Globus pallidus (tissue), 1 donor: ENCODE measurements around the gene NPW.

Experiments
- DNase-seq: peaks from one replicate; pipeline ENCODE4 v3.0.0-alpha.2; 2015; ENCODE audit warnings: low spot score

The NPW gene

DNA sequence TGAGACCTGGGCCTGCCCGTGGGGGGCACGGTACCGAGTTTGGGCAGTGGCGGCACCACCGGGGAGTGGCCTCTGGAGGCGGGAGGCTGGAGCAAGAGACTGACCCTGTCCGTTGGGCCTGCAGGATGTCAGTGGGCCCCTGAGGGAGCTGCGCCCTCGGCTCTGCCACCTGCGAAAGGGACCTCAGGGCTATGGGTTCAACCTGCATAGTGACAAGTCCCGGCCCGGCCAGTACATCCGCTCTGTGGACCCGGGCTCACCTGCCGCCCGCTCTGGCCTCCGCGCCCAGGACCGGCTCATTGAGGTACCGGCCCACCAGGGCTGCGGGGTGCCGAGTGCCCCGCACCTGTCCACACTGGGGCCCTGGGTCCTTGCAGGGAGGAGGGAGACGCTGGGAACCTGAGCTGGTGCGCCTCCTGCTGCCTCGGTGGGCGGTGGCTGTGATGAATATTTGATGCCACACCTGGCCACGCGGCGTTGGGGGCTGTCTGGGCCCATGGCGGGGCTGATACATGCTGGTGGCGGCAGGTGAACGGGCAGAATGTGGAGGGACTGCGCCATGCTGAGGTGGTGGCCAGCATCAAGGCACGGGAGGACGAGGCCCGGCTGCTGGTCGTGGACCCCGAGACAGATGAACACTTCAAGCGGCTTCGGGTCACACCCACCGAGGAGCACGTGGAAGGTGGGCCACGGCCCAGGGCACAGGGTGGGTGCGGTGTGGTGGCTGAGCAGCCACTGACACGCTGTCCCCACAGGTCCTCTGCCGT, 16.8 kb downstream of the NPW start:
- no peak for DNase-seq

DNA sequence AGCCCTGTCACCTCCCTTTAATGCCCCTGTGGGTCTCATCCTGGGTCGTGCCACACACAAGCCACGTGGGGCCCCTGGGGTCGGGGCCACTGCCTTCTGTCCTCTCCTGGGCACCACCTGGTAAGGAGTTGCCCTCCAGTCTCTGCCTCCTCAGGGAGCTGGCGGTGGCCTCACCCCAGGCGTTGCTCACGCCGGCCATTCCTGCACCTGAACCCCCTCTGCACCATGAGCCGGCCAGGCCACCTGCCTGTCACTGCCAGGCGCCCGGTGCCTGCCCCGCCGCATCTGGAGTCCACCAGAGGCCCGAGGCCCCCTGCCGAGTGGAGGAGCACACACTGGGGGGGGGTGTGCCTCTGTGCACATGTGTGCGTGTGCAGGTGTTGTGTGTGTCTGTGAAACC, 17.5 kb downstream of the NPW start:
- DNase-seq, result no peak

DNA sequence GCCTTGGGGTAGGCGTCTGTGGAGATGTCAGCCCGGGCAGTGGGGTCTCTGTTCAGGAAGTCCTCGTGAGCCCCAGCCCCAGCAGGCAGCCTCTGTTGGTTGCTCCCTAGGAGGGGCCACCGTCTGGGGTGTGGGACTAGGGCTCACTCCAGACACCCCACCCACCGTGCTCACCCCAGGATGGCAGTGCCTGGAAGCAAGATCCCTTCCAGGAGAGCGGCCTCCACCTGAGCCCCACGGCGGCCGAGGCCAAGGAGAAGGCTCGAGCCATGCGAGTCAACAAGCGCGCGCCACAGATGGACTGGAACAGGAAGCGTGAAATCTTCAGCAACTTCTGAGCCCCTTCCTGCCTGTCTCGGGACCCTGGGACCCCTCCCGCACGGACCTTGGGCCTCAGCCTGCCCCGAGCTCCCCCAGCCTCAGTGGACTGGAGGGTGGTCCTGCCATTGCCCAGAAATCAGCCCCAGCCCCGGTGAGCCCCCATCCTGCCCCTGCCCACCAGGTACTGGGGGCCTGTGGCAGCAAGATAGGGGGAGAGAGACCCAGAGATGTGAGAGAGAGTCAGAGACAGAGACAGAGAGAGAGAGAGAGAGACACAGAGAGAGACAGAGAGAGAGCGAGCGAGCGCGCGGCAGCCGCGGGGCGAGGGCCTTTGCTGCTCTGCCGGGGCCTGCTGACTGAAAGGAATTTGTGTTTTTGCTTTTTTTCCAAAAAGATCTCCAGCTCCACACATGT, 18.2 kb downstream of the NPW start:
- DNase-seq, result no peak

DNA sequence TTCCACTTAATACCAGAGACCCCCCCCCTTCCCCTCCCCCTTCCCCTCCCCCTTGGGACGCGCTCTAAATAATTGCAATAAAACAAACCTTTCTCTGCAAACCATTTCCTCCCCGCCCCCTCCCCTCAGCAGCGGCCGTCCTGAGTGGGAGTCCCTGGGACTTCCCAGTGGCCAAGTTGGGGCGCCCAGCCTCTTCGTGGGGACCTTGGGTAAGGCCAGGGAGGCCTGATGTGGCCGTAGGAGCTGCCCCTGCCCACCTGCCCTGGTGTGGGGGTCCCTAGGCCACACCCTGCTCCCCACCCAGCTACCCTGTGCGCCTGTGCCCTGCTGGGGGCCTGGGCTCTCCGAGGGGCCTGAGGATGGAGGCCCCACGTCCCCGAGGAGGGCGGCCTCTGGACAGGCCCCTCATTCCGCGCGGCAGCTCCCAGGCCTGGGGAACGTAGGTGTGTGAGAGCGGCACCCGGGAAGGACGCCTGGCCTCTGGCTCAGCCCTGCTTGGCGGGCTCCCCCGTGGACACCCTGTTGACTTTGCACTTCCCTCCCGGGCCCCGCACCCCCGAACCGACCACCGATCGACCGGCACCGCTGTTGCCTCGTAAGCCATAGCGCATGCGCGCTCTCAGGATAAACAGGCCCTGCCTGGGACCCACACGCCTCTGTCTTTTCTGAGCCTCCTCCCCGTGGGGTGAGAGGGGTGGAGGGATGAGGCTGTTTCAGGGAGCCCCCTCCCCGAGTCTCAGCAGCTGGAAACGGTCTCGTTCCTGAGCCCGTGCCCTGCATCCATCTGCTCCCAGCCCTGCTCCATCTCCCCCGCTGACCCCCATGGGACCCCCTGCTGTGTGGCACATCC, 19.0 kb downstream of the NPW start:
- DNase-seq, result no peak

DNA sequence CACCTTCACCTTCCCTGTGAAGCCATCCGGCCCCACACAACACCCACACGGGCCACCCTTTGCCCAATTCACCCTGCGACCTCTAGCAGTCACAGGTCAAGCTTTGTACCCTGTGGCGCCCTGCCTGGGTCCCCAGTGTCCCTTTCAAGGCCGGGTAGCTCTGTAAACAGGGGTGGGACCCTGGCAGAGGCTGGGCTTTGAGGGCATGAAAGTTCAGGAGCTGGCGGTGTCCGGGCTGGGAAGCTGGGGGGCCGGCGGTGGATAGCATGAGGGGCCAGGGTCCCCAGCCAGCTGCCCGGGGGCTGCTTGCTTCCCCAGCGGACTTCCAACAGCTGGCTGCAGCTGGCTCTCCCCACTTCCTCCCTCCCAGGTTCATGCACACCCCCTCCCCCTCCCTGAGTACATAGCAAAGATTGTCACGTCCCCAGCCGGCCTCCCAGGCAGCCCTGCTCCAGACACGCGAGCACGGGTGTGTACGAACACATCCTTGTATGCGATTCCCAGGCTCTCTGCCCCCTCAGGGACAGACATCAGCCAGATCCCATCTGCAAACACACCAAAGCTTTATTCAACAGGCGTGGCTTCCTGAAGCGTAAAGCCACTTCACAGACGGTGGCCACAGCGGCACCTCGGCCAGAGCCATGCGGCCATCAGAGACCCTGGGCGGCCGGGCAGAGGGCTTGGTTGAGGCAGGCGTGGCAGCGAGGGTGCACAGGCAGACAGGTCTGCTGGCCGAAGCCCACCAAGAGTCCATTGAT, 19.9 kb downstream of the NPW start:
- no peak for DNase-seq

GRCh38 chr16:2040041-2040786, 20.6 kb downstream of the NPW start:
- DNase-seq, result no peak

DNA sequence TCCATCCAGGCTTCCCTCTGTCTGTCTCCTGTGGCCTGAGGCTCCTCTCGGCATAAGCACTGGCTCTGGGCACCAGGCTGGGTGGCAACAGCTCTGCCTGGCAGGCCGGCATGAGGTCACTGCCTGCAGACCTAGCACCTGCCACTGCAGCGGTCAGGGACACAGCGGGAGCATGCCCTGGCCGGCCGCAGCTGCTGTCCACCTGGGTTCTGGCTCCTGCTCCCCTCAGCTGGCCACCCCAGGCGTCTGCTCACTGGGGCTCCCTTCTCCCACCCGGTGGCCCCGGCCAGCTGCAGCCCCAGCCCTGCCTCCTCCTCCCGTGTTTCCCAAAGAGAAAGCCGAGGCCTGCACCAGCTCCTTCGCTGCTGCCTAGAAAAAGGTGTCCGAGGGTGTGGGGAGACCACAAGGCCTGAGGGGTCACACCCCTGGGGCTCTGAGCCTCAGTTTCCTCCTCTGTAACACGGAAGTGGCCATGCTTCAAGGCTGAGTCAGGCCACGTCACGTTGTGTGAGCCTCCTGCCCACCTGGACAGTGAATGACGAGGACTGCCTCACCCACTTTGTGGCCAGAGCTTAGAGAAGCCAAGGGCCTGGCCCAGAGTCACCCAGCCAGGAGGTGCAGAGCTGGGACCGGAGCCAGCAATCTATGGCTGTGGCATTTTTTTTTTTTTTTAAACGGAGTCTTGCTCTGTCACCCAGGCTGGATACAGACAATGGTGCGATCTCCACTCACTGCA, 21.4 kb downstream of the NPW start:
- DNase-seq, result no peak

- DNase-seq, result no peak
These were observed 22.8 kb downstream of the NPW start for GRCh38 chr16:2042171-2042985.

GRCh38 chr16:2042986-2043666, 23.5 kb downstream of the NPW start:
- no peak for DNase-seq

GRCh38 chr16:2043667-2044451, 24.3 kb downstream of the NPW start:
- no peak for DNase-seq

DNA sequence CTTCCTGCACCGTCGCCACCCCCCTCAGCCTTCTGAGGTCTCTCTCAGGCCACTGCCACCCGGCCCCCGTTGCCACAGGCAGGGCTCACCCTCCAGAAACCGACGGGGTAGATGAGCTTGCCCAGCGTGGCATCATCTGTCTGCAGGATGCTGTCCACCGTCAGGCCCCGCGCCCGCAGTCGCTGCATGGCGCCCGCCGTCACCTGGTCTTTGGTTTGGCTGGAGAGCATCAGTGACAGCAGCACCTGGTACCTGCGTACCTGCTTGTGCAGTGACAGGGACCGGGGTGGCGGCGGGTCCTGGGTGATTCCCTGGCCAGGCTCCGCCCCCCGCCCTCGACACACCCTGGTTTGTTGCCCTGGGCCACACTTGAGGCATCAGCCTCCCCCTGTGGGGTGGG, 25.0 kb downstream of the NPW start:
- DNase-seq, result no peak

DNA sequence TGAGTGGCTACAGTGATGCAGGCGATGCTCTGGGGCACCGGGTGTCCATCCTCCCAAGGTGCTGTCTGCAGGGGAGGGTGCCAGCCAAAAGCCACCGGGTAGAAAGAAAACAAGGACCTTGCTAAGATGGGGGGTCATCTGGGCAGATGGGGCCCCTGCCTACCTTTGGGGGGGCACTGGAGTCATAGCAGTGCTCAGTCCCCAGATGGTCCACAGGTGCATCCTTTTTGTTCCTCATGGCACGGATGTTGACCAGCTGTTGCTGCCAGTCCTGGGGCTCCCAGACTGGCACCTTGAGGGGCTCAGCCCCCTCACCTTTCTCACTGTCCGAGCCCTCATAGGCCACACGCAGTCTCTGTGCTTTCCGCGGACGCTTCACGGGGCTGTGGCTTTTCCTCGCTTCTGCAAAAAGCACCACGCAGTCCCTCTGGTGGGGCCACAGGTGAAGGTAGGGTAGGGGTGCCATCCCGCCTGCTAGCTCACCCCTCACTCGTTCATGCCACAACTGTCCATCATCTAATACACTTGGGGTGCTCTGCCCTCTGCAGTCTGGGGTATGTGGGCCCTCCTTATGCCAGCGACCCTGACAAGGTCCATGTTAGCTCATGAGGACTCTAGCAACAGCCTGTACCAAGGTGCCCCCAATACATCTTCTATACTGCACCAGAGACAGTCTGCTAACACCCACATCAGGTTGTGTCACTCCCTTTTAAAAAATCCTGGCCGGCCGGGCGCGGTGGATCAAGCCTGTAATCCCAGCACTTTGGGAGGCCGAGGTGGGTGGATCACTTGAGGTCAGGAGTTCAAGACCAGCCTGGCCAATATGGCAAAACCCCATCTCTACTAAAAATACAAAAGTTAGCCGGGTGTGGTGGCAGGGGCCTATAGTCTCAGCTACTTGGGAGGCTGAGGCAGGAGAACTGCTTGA, 26.6 kb downstream of the NPW start:
- no peak for DNase-seq

- no peak for DNase-seq
These were observed 27.3 kb downstream of the NPW start for GRCh38 chr16:2046893-2047329.

GRCh38 chr16:2047330-2048115, 27.9 kb downstream of the NPW start, which contains the start of the genes NTHL1 and TSC2:
TSS of gene NTHL1 (minus strand) at chr16:2047834. CDS start at chr16:2047823, 11 bp downstream.
TSS of gene TSC2 (plus strand) at chr16:2047985. CDS start at chr16:2048616, 631 bp downstream.
- peak; percentile 96 for DNase-seq

GRCh38 chr16:2048116-2048543, 28.5 kb downstream of the NPW start:
- DNase-seq, result no peak

DNA sequence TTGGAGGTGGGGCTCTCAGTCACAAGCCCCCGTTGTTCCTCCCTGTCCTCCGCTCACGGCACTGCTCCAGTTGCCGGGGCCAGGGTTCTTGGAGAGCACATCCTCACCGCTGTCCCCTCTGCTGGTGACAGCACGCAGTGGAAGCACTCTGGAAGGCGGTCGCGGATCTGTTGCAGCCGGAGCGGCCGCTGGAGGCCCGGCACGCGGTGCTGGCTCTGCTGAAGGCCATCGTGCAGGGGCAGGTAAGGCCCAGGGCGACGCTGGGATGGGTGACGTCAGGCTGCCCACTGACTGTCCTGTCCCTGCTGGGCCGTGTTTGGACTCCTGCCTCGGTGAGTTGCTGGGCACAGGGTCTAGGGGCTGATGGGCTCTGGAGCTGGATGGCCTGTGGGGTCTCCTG, 33.6 kb downstream of the NPW start:
- no peak for DNase-seq
